Measurements from ENCODE around the gene CST9. TPM values are rescaled to one million over a fixed set of nuclear protein-coding genes. Genes with fewer than 3 reads are reported as not detected.
A peak's percentile ranks its signal among the peaks of the same experiment; 100 is the strongest.

CST9 gene
- total RNA-seq, 1 donor from 2014 or later: not detected

DNA sequence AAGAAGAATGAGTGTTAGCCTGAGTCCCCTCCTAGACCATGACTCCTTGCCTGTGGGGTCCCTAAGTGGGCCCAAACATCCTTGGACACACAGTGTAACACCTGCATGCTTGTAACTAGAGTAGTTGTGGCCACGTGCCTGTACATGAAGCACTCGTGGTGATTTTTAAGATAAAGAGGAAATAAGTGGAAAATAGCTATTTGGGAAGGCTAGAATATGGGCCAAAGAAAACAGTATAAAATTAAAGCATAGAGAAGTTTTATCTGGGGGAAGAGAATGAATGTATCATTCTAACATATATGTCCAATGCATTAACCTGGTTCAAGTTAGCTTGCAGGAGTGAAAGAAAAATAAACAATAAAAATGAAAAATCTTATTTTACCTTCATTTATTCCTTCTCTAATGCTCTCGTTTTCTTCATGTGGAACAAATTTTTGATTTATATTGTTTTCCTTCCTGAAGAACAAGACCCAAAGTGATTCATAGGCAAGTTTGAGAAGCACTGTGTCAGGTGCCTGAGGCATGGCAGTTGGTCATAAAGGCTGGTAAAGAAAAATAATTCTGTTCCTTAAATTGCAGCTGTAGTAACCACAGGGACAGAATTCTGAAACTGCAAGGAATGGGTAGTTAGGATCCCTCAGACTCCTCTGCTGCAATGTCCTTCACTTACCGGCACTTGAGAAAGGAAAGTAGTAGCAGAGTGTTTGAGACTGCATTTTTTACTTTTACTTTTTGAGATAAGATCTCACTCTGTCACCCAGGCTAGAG is 40.6 kb upstream of the CST9 start:
- Mint-ChIP-seq H3K9me3 (no peaks in the 10 kb centered on the region), H3K36me3 (no peaks in the 10 kb centered on the region), H3K27me3 (no peaks in the 10 kb centered on the region), H3K27ac (no peak overlapping the region), H3K4me3 (no peak overlapping the region), H3K4me1 (ENCODE audit: unreplicated experiment) (no peaks in the 10 kb centered on the region)
- DNase-seq (ENCODE audit: extremely low spot score, unreplicated experiment): no peak
- TF ChIP-seq, protein P1, sequence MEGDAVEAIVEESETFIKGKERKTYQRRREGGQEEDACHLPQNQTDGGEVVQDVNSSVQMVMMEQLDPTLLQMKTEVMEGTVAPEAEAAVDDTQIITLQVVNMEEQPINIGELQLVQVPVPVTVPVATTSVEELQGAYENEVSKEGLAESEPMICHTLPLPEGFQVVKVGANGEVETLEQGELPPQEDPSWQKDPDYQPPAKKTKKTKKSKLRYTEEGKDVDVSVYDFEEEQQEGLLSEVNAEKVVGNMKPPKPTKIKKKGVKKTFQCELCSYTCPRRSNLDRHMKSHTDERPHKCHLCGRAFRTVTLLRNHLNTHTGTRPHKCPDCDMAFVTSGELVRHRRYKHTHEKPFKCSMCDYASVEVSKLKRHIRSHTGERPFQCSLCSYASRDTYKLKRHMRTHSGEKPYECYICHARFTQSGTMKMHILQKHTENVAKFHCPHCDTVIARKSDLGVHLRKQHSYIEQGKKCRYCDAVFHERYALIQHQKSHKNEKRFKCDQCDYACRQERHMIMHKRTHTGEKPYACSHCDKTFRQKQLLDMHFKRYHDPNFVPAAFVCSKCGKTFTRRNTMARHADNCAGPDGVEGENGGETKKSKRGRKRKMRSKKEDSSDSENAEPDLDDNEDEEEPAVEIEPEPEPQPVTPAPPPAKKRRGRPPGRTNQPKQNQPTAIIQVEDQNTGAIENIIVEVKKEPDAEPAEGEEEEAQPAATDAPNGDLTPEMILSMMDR (conservative IDR thresholded peaks at IDR 0.05): no peak

DNA sequence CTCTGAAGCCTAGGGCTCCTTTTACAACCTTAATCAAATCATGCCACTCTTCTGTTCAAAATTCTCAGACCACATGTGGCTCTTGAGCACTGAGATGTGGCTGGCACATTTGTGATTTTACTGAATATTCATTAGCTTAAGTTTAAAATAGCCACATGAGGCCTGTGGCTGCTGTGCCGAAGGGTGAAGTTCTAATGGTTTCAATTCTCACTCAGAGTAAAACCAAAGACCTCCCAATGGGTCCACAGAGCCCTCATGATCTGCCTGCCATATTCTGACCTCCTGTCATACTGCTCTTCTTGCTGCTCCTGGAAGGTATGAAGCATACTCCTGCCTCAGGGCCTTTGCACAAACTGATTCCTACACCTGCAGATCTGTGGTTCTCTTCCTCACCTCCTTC is 39.9 kb upstream of the CST9 start:
- no peaks in the 10 kb centered on the region for H3K4me1 Mint-ChIP-seq (ENCODE audit: unreplicated experiment)
- no peaks in the 10 kb centered on the region for H3K9me3 Mint-ChIP-seq
- TF ChIP-seq, protein P1 (conservative IDR thresholded peaks at IDR 0.05): no peak
- H3K27me3 Mint-ChIP-seq: no peaks in the 10 kb centered on the region
- H3K27ac Mint-ChIP-seq: no peak overlapping the region
- H3K36me3 Mint-ChIP-seq: no peaks in the 10 kb centered on the region
- no peak overlapping the region for H3K4me3 Mint-ChIP-seq
- DNase-seq (ENCODE audit: extremely low spot score, unreplicated experiment): no peak

DNA sequence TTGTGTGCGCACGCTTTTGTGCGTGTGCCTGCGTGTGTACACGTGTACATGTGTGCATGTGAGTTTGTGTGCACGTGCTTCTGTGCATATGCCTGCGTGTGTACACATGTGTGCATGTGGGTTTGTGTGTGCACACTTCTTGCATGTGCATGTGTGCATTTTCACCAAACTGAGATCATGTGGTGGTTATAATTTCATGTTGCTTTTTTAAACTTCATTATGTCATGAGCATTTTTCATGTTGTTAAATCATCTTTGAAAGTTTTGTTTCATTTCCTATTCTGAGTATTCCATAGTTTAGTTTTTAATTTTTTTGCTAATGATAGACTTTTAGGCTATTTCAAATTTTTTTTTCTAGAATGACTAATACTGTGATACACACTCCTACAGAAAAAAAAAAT is 38.4 kb upstream of the CST9 start:
- Mint-ChIP-seq H3K4me1 (ENCODE audit: unreplicated experiment) (no peaks in the 10 kb centered on the region), H3K9me3 (no peaks in the 10 kb centered on the region), H3K27me3 (no peaks in the 10 kb centered on the region), H3K27ac (no peak overlapping the region), H3K36me3 (no peaks in the 10 kb centered on the region), H3K4me3 (no peak overlapping the region)
- no peak for DNase-seq (ENCODE audit: extremely low spot score, unreplicated experiment)
- TF ChIP-seq, protein P1 (conservative IDR thresholded peaks at IDR 0.05): no peak

DNA sequence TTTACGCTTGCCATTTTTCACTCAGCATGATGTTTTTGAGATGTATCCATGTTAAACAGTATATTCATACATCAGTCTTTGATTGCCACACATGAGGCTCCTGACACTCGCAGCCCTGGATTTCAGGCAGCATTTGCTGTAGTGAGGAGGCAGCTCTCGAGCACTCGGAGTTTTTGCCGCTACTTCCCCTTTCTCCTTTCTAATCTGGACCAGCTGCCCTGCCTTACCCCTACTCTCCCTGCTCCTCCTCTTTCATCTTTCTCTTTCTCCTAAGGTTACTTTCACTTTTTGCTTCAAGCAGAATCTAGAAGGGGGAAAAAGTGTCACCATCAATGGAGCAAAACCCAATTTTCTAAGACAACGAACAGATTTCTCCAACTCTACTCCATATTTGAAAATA is 37.9 kb upstream of the CST9 start:
- Mint-ChIP-seq H3K27me3 (no peaks in the 10 kb centered on the region), H3K4me1 (ENCODE audit: unreplicated experiment) (no peaks in the 10 kb centered on the region), H3K36me3 (no peaks in the 10 kb centered on the region), H3K27ac (no peak overlapping the region), H3K4me3 (no peak overlapping the region), H3K9me3 (no peaks in the 10 kb centered on the region)
- DNase-seq (ENCODE audit: extremely low spot score, unreplicated experiment): no peak
- TF ChIP-seq, protein P1 (conservative IDR thresholded peaks at IDR 0.05): no peak

DNA sequence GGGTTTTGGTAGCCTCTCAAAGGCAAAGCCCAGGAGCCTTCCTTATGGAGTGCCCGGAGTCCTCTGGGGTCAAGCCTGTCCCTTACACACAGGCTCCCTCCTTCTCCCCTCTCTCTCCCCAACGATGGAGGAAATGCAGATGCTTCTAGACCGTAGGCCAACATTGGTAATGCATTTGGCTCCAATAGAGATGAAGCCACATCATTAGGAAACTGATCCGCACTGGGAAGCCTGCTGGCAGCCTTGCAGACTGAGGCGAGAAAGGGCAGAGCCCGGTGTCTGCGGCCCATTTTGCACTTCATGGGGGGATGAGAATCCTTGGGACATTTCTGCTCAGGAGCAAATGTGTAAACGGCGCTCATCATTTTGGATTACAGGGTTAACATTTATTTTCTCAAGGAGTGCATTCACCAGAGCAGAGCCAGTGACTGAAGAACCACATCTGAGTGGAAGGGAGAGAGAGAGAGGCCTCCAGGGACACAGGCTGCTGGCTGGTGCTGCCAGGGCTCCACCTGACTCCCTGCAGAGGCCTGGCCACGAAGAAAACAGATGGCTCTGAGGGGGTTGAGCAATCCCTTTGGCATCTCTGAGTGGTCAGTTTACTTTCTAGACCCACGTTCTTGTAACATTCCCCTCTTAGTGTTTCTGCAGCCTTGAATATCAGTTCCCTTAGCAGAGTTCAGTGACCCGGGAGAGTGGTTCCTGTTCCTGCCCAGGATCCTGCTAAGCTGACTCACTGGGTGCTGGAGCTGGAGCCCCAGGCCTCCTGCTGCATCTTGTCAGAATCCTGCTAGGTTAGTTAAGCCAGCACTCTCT is 36.4 kb upstream of the CST9 start:
- Mint-ChIP-seq H3K4me1 (ENCODE audit: unreplicated experiment) (no peaks in the 10 kb centered on the region), H3K27ac (peak overlapping the region; percentile 51), H3K27me3 (no peaks in the 10 kb centered on the region), H3K9me3 (no peaks in the 10 kb centered on the region), H3K4me3 (no peak overlapping the region), H3K36me3 (no peaks in the 10 kb centered on the region)
- TF ChIP-seq, protein P1 (conservative IDR thresholded peaks at IDR 0.05): no peak
- no peak for DNase-seq (ENCODE audit: extremely low spot score, unreplicated experiment)
